ENCODE data around the gene SUPT4H1.

The SUPT4H1 gene

DNA sequence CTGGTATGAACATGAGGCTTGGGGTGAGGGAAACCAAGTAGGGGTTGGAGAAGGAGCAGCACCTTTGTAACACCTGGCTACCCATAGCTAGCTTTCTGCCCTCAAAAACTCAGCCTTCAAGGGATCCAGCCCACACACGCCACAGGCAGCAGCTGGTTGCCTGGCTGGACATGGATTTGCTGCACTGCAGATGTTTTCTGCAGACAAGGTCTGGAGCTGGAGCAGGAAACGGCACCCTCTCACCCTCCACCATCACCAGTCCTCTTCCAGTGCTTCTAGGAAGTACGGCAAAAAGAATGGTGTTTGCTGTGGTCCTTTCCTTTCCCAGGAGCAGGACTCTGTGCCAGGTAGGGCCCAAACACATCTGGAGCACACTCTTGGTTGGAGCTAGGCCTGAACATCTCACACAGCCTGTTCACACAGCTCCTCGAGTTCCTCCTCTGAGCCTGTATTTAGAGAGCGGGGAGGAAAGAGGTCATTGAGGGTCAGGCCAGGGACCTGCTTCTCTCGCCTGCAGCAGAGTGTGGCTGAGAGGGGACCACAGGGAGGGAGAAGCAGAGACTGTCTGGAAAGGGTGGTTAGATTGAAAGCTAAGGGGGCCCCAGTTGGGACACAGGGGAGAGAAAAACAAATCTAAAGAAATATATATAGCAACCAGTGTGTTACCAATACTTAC lies 2.7 kb upstream of the SUPT4H1 start:
- TF ChIP-seq TAF1 (IDR thresholded peaks at IDR 0.05; ENCODE audit: low read depth): no peak
- TF ChIP-seq REST (IDR thresholded peaks at IDR 0.05; ENCODE audit: low read depth): no peak
- no peak for TF ChIP-seq CREB1 (IDR thresholded peaks at IDR 0.05; ENCODE audit: low read depth)
- no peak for TF ChIP-seq USF1 (IDR thresholded peaks at IDR 0.05)
- no peak for TF ChIP-seq NFIC (IDR thresholded peaks at IDR 0.05)

DNA sequence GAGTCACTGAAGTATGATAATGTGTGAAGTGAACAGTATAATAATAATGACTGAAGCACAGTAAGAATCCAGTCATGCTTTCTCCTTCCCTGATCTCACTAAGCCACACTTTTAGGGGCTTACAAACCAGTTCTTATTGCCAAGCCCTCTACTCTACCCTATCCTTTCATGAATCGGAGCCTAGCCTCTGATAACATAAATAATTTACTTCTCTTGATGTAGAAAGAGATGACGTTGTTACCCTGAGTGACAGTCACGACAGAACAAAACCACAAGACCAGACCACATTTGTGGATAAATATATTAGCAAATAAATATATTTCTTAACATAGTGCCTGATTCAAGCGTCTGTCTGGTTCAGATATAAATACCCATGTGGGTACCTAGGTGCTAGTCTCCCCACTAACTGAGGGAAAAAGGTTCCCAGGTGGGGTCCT lies 1.4 kb upstream of the SUPT4H1 start:
- no peak for TF ChIP-seq EP300 (IDR thresholded peaks at IDR 0.05; ENCODE audit: borderline replicate concordance)
- TF ChIP-seq NFIC (IDR thresholded peaks at IDR 0.05): no peak
- TF ChIP-seq TAF1 (IDR thresholded peaks at IDR 0.05; ENCODE audit: low read depth): no peak
- TF ChIP-seq TEAD4 (IDR thresholded peaks at IDR 0.05): no peak
- TF ChIP-seq CEBPB (IDR thresholded peaks at IDR 0.05): no peak

DNA sequence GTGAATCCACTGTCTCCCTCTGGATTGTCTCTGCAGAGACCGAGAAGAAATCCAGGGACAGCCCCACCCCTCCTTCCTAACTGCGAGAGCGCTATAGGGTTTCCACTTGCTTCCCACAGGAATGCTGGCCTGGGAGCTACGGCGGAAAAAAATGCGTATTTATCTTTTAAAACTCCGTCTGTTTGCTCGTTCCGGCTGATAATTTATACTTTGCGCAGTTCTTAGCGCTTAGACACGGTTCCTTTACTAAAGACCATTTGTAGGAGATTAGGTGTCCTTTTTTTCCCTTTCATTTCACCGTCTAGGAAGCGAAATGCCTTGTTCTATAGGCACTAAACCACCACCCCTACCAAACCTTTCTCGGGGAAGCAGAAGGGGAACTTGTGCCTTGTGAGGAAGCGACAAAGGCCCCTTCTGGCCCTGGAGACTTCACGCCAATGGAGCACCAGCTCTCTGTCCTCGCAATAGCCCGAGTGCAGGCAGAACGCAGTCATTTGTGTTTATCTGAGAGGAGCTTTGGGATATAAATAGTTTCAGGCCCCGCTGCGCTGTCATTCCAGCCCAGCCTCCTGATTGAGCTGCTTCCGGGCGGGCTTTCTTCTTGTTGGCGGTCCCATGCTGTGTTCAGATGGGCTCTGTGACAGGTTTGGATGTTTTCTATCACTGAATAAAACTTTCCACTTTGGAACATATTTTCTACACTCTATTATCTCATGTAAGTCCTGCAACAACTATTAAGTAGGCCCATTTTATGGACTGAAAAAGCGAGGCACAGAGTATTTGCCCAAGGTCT lies 791 bp upstream of the SUPT4H1 start:
- TF ChIP-seq REST (IDR thresholded peaks at IDR 0.05; ENCODE audit: low read depth) (0 out of 2 replicates have a peak, but pooled peaks have one; percentile 3), USF1 (IDR thresholded peaks at IDR 0.05) (no peak), TEAD4 (IDR thresholded peaks at IDR 0.05) (peak; percentile 23; the same call in 1 of the 2 replicates)

DNA sequence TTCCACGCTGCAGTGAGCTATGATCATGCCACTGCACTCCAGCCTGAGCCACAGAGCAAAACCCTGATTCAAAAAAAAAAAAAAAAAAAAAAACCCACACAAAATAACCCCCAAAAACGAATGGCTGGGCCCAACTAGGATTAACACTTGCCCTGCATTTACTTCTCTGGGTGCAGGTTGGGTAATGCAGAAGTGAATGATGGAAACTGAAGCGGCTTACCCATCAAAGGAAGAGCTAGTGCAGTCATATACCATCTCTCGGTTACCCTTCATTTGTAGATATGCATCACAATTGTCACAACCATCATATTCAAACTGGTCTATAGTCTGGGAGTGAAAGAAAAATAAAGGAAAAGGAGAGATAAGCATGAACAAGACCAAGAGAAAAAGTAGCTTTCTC lies 819 bp downstream of the SUPT4H1 start:
- no peak for TF ChIP-seq TAF1 (IDR thresholded peaks at IDR 0.05; ENCODE audit: low read depth)

DNA sequence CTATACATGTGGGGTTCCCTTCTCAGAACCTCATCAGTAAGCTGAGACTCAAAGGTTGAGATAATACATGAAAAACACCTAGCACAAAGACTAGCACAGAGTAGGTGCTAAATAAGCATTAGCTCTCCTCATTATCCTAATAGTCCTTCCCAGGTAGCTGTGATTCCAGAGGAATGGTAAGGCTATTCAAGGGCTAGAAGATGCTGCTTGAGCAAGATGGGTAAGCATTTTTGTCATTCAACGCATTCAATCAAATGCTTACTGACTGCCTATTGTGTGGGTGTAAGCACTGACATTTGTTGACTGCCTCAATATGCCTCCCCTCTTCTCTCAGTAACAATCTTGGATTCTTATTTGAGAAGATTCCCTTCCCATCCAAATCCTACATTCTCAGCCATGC lies 4.0 kb downstream of the SUPT4H1 start:
- TF ChIP-seq TAF1 (IDR thresholded peaks at IDR 0.05; ENCODE audit: low read depth) (no peak), EP300 (IDR thresholded peaks at IDR 0.05; ENCODE audit: borderline replicate concordance) (no peak), MAX (IDR thresholded peaks at IDR 0.05) (no peak), TCF12 (IDR thresholded peaks at IDR 0.05; ENCODE audit: low read depth) (no peak), NFIC (IDR thresholded peaks at IDR 0.05) (no peak), YY1 (IDR thresholded peaks at IDR 0.05; ENCODE audit: low read depth) (no peak)

DNA sequence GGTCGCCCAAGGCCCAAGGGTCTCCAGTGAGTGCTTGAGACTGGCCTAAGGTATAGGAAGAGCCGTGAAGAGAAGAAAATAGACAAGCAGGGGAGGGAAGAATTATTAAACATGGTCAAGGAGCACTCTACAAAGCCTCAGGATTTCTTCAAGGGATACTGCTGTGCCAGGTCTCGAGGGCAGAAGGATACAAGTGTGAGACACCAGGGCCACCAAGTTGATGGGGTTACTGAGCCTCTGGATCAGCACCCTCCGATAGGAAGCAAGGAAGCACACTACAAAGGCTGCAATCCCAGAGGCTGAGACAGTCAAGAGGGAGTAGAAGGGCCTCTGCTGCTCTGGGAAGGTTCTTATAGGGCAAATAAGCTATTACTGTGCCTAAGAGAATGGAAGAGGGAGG lies 6.5 kb downstream of the SUPT4H1 start:
- no peak for TF ChIP-seq TAF1 (IDR thresholded peaks at IDR 0.05; ENCODE audit: low read depth)
- no peak for TF ChIP-seq YY1 (IDR thresholded peaks at IDR 0.05; ENCODE audit: low read depth)
- no peak for TF ChIP-seq NFIC (IDR thresholded peaks at IDR 0.05)
- no peak for TF ChIP-seq CEBPB (IDR thresholded peaks at IDR 0.05)
- TF ChIP-seq TCF12 (IDR thresholded peaks at IDR 0.05; ENCODE audit: low read depth): no peak
- TF ChIP-seq USF1 (IDR thresholded peaks at IDR 0.05): no peak
- no peak for TF ChIP-seq CREB1 (IDR thresholded peaks at IDR 0.05; ENCODE audit: low read depth)
- no peak for TF ChIP-seq REST (IDR thresholded peaks at IDR 0.05; ENCODE audit: low read depth)
- TF ChIP-seq FOXM1 (IDR thresholded peaks at IDR 0.05; ENCODE audit: borderline replicate concordance, low read depth): no peak
- no peak for TF ChIP-seq EGR1 (IDR thresholded peaks at IDR 0.05)

Data from Ishikawa (cell line).